GM19351 (cell line): ENCODE results near the gene TSPAN32.
"Not testable (repeated sequence)": the region's sequence is repeated elsewhere in the genome, so short reads cannot be mapped to it uniquely, and the experiment has no call there.

Experiments used
- ATAC-seq: cut with Tn5 transposase; IDR thresholded peaks from one replicate; pipeline ENCODE4 v1.9.1; 2021; ENCODE audit warnings: mild to moderate bottlenecking, moderate library complexity; ENCODE audit not compliant: unreplicated experiment

Gene TSPAN32

DNA sequence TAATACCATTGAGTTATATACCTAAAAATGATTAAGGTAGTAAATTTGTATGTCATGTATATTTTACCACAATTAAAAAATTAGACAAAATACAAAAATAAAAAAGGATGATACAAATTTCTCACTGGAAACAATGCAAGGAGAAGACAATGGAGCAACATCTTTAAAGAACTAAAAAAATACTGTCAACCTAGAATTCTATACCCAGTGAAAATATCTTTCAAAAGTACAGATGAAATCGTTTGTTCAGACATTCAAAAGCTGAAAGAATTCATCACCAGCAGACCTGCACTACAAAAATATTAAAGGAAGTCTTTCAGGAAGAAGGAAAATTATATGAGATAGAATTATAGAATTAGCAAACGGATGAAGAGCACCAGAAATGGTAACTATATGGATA lies 21.6 kb upstream of the TSPAN32 start:
- ATAC-seq: no peak

DNA sequence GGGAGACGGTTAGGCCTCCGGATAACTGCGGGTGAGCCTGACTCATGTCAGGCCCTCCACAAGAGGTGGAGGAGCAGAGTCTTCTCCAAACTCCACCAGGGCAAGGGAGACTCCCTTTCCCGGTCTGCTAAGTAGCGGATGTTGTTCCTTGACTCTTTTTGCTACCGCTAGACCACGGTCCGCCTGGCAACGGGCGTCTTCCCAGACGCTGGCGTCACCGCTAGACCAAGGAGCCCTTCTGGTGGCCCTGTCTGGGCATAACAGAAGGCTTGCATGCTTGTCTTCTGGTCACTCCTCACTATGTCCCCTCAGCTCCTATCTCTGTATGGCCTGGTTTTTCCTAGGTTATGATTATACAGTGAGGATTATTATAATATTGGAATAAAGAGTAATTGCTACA lies 15.5 kb upstream of the TSPAN32 start:
- ATAC-seq: not testable (repeated sequence)

DNA sequence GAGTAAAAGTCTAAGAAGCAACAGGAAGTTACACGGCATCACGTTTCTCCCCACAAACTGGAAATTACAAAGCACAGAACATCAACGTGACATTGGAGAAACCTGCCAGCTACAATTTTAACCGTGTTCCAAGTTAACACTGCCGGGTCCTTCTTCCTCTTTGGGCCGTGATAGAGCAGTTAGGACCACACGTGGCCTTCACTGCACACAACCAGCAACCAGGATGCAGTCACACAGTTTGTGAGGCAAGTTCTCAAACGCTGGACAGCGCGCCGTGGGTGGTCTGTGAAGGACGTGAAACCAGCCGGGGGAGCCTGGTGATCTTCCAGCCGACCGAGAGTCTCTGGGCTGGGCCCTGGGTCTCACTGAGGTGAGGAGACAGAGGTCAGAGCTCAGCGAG lies 14.7 kb upstream of the TSPAN32 start:
- ATAC-seq: no peak

DNA sequence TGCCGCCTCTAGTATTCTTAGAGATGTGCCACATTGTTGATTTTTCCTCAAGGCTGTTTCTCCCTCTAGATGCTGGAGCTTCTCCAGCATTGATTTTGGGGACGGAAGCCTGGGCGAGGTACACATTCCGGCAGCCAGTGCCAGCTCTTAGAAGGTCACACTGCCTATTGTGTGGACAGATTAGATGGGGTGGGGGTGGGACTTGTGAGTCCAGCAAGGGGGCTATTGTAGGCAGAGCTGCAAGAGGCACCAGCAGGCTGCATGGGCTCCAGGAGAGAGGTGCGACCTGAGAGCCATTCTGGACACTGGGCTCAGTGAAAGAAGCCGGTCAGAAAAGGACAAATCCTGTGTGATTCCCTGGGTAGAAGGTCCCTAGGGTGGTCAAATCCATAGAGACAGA lies 12.5 kb upstream of the TSPAN32 start:
- no peak for ATAC-seq

DNA sequence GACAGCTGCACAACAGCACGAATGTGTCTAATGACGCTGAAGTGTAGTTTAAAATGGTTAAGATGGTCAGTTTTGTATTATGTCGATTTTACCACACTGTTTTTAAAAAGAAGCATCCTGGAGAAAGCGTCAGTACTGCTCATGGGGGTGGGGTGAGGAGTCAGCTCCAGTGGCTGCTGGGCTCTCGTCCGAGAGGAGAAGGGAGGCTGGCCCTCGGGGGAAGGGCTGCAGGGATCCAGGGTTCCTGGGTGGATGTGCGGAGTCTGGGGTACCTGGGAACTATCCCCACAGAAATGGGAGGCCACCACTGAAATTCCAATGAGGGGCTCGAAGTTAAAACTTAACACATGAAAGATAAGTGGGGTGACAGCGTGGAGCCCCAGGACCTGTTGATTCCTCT lies 12.0 kb upstream of the TSPAN32 start:
- no peak for ATAC-seq

DNA sequence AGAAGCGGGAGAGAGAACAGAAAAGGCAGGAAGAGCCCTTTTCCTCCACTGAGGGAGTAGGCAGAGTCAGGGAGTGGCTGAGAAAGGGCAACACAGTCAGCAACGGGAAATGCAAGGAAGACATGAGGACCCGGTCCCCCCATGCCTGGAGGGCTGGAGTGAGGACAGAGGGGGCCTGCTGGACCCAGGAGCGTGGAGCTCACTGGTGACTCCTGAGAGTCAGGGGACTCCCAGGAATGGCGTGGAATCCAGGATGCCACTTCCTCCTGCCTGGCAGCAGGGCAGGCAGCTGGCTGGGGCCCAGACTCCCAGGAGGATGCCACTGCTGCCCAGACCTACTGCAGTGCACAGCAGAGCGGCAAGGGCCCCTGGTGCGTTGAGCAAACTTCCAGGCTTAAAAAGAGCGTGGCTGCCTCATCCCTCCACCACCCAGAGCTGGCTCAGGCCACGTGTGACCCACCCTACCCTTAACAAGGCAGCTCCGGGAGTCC lies 11.4 kb upstream of the TSPAN32 start:
- ATAC-seq: no peak

DNA sequence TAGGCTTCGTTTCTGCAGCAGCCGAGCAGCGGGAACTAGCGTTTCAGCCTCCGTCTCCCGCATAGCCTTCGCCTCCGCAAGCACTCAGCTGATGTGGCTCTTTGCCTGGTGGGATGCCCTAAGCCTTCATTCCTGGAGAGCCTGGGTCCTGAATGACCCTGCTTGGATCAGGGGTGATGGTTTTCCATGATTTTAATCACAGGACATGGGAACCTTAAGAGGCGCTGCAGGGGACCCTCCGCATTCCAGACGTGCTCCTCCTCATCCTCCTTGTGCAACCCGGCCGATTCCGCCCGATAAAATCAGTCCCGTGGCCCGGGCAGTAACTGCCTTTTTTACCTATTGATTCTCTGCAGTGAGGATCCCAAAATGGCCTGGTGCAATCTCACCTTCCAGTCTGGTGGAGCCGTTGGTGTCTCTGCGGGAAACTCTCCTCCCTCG lies 8.3 kb upstream of the TSPAN32 start:
- no peak for ATAC-seq

DNA sequence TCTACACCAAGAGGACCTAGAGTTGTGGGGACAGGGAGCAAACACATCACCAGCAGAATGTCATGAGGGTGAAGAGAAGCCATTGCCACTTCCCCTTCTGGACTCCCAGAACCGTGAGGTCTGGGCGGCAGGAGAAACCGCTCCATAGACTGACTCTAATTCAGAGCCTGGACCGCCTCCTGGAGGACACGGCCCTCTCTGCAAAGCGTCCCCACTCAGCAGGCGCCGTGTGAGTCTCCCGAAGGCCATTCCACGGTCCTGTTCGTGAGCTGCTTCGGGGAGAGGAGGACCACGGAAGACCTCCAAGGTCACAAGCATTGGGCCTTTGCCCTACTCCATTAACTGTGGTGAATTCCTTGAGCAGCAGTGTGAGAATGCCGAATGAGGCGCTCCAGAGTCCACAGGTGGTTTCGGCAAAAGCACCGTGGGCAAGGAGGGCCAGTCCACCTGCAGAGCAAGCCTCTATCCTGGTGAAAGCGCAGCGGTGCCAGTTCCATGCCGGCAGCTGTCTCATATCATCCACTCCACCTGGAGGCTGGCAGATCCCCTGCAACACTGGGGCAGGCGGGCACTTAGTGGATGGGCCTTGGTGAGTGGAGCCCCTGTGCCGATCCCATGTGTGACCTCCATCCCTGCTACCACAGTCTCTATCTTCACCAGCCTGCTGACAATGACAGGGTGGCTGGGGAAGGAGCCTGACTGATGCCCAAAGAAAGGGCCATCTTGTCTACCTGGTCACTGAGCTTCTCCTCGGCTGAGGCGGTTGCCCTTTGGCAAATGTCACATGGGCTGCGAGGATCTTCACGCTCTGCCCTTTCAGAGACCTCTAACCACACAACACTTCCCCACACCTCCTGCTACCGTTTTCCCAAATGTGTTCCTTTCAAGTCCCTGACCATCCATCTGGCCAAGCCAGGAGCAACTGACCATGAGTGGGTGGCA lies 7.6 kb upstream of the TSPAN32 start:
- ATAC-seq: no peak

DNA sequence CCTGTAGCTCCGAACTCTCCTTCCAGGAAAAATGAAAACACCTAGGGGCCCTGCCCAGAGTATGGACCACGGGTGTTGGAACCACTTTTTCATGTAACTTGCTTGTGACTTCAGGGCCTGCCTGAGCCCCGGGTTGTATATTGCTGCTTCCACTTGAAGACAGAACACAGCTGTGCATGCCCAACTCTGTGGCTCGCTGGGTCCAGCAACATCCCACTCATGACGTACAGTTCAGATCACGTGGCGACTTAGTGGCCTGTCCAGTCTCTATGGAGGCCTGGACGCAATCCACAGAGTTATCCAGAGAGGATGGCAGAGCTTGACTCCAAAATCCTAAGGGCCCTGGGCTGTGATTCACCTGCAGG lies 6.9 kb upstream of the TSPAN32 start:
- ATAC-seq: no peak

DNA sequence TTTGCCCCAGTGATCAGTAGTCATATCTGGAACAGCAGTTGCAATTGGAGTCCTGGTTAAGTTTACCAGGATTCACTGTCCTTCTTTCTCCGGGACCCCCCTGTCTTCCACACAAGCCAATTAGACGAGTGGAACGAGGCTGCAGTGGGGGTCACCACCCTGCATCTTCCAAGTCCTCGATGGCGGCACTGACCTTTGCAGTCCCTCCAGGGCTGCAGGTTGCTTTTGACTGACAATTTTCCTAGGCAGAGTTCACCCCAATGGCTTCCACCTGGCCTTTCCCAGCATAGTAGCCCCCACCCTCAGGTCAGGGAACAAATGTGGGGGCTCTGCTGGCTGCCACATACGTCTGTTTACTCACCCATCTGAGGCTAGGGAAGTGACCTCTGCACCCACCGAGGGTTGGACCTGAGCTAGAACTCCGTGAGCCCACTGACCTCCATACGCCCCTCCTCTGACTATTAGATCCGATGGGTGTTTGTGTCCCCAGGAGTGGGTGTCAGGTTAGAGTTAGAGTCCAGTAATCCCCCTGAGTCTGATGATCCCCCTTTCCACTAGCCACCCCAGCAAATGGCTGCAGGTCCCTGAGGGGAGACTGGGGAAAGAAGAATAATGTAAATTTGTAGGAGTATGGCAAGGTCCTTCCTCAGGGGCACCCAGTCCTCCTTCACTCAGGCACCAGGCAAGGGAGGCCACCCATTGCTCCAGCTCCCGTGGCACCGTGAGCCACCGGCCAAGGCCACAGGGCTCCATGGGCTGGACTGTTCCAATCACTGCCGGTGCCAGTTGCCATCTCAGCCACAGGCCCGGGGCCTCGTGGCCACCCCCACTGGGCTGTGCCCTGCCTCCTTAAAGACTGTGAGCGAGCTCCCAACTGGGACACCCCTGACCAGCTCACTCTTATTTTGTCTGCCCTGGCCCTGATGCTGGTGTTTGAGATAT lies 5.6 kb upstream of the TSPAN32 start:
- no peak for ATAC-seq

DNA sequence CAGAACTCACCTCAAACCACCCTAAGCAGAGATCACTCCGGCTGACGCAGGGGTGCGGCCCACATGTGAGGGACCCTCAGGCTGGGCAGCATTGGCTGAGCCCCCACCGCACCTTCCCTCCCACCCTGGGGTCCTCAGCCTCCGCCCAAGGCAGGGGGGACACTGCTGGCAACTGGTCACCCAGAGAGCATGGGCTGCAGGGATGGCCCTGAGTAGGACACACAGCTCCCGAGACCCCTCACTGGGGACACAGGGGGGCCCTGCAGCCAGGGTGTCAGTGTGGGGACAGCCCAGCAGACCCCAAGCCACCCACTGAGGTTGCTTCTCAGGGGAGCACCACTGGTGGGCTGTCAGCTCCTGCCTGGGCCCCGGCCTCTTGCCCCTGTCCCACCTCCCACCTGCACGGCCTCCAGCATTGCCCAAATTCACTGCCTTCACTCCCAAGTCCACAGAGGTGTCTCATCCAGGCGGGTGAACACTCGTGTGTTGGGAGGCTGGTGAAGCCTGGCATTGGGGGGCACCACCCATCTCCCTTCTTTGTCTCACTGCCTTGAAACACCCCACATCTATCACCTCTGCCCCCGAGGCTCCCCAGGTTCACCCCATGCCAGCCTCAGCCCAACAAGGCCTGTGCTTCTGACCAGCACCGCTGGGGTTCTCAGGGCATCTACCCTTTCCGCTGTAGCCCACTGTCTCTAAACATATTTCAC lies 4.7 kb upstream of the TSPAN32 start:
- no peak for ATAC-seq

DNA sequence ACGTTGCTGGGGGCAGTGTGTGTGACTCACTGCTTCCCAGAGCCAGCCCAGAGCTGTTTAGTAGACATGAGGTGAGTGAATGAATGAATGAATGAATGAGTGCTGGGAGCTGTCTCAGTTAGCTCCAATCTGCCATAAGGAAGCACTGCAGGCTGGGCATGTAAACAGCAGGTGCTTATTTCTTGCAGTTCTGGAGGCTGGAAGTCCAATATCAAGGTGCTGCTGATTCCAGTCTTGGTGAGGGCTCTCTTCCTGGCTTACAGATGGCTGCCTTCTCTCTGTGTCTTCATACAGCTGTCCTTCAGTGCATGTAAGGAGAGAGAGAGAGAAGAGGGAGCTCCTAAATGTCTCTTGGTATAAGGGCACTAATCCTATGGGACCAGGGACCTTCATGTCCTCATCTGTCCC lies 4.2 kb upstream of the TSPAN32 start:
- ATAC-seq: no peak

DNA sequence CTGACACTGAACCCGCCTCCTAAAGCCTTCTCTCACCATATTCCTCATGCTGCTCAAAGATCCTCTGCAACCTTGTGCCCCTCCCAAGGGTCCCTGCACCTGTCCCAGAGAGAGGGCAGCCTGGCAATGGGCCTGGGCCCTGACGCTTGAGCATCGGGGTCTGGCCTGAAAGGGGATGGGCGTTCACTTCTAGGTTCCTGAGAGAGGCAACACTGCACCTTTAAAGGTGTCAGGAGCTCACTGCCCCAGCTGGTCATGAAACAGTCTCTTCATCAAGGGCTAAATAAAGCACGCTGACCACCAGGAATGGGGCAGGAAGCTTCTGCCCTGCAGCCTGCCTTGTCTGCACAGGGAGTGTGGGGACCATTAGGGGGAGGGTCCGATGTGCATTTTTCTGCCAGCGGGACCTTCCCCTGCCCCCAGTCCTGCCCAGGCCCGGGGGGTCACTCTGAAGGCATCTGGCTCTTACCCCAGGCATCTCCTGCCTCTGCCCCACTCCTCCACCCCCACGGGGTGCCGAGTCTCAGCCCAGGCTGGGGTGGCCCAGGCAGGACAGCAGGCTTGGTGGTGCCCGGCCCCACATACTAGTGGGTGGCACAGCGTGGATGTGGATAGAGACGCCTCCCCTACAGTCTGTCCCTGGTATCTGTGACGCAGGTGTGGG lies 3.5 kb upstream of the TSPAN32 start:
- ATAC-seq: no peak

DNA sequence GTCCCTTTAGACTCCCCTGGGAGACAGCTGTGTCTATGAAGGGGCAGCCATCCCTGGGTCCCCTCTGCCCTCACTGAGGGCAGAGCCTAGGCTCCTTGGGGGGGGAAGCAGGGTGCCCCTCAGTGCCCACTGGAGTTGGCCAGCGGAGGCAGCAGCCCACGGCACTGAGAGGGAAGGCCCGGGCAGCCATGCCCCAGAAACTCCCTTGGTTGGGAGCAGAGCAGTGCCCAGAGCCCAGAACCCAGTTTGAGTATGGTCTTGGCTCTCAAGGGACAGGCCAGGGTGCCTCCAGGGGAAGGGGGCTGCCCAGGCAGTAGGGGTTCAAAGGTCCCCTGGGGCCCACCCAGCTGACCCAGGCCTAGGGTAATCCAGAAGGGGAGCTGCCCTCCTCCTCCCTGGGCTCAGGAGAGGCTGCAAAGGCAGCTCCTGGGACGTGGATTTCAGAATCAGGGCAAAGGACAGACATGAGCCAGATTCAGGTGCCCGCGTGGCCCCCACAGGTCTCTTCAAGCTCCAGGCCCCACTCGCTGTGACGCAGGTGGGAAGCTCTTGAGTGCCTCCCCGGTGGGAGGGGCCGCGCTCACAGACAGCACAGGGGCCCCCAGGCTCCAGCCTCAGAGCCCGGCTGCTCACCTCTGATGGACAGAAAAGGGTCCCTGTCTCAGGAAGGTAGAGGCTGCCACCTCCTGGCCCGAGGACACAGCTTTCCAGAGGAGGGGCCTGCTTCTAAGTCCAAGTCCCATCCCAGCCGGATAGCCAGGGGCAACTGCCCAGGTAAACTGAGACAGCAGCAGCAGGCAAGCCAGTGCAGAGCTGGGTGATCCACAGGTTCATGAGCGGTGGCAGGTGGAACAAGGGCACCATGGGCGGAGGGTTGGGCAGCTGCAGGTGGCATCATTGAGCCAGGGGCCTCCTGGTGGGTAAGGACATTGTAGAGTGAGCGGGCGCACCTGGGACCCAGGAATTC lies 2.7 kb upstream of the TSPAN32 start:
- no peak for ATAC-seq

DNA sequence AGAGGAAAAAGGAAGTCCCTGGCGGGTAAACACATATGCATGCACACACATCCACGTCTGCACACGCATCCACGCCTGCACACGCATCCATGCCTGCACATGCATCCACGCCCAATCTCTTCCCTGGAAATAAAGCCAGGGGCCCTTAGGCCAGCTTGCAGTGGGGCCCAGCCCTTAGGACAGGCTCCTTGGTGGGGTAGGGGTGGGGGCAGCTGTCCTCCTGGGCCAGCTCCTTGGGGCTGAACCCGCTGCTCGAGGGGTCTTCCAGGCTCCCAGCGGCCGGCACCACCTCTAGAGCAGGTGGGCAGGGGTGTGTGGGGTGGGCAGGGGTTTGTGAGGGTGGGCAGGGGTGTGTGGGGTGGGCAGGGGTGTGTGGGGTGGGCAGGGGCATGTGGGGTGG lies 2.0 kb upstream of the TSPAN32 start:
- ATAC-seq: no peak

DNA sequence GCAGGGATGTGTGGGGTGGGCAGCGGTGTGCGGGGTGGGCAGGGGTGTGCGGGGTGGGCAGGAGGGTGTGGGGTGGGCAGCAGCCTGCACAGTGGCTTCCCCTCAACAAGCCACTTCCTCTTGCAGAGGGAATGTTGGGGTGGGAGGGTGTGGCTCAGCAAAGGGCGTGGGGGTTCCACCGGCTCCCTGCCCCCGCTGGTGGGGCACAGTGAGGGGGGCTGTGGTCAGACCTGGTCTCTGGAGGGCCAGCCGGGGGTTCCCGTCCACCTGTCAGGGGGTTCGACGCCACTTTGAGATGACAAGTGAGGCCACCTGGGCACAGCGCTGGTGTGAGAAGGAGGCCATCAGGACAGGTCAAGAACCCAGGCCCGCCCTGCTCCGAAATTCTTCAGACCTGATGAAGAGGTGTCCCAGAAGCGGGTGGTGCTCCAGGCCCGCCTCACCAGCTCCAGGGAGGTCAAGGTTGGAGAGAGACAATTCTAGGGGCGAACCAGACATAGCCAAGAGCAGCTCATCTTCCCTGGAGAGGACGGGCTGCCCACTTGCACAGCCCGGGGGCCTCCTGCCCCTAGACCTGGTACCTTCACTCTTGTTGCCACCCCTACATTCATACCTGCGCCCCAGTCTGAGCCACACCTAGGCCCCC lies 1.4 kb upstream of the TSPAN32 start:
- ATAC-seq: no peak

DNA sequence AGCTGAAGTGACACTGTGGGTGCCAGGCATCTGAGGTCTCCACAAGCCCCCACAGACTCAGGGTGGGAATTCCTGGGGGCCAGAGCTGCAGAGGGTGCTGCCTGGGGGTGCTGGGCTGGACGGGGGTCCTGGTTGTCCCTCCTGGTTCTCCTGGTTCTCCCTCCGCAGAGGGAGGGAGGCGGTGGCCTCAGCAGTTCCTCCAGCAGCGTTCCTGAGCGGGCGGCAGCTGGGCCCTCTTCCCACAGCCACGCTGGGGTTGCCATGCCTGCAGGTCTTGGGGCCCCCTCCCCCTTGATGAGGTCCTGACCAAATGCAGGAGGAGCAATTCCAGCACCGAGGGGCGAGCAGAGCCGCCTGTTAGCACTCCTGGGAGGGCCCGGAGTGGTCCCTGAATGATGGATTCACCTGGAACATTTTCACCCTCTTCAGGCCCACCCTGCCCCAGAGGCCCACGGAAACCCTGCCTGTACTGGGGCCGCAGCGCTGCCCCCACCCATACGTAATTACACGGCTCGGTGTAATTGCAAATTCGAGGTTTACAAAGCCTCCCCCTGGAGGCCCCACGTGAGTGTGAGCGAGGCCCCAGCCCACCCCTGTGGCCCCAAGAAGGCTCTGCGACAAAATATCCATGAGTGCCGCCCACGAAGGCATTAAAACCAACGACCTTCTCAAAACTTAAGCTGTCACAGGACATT lies 730 bp upstream of the TSPAN32 start:
- ATAC-seq: no peak

DNA sequence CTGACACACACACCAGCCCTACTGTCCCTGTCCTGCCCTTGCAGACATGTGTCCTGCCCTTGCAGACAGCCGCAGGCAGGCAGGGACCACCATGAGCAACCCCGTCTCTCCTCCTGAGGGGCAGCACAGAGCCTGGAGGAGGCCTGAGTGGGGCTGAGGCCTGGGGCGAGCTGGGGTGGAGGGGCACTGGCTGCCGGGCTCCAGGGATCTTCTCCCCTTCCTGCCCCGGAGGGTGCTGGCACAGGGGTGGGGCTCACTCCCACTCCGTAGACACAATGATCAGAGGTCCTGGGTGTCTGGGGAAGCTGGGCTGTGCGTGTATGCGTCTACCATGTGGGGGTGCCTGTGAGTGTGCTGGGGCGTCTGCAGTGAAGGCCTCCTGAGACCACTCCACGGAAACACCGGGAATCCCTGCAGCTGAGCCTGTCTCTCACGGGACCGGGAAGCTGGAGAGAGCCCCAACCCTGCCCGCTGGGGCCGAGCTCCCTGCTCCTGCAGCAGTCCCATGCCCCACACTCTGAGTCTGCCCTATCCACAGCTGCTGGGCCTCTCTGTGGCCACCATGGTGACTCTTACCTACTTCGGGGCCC lies 588 bp downstream of the TSPAN32 start:
- no peak for ATAC-seq
